SK-N-MC (cell line): ENCODE data around the gene EGFR.

Experiments
- EZH2 ChIP-seq: fragments of 200-600 bp; sonication (generic); IDR thresholded peaks from one replicate; pipeline ENCODE4 v1.6.1; 2017; ENCODE audit warnings: antibody characterized with exemption
- FOXP2 ChIP-seq: optimal IDR thresholded peaks from 2 replicates; pipeline ENCODE3; 2011; ENCODE audit warnings: mild to moderate bottlenecking, moderate library complexity; ENCODE audit not compliant: insufficient read depth; ENCODE audit errors: extremely low read length, control extremely low read depth
- POLR2AphosphoS5 ChIP-seq: IDR thresholded peaks from 2 replicates; pipeline ENCODE4 v1.6.1; 2012; ENCODE audit warnings: mild to moderate bottlenecking, low read depth, low read length, borderline replicate concordance

DNA sequence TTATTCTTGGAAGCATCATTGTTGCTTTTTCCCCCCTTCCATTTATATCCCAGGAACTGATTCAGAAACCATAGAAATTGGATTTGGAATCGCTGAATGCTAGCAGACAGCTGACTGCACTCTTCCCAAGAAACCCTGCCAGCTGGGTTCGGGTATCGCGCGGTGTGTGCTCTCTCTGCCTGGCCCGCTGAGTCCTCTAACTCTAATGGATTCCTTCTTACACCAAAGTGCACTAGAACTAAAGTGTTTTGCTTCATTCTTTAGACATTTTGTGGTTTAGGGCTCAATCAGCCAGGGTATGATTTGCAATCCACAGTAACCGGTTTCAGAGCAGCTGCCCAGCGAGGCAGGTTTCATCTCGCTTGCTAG lies 92.2 kb downstream of the EGFR start:
- TF ChIP-seq EZH2 (no peak), POLR2AphosphoS5 (no peak), FOXP2 (no peak)
